Measurements from ENCODE around the gene NLRP8.
"Not testable (repeated sequence)": the region's sequence is repeated elsewhere in the genome, so short reads cannot be mapped to it uniquely, and the experiment has no call there.

Gene NLRP8

DNA sequence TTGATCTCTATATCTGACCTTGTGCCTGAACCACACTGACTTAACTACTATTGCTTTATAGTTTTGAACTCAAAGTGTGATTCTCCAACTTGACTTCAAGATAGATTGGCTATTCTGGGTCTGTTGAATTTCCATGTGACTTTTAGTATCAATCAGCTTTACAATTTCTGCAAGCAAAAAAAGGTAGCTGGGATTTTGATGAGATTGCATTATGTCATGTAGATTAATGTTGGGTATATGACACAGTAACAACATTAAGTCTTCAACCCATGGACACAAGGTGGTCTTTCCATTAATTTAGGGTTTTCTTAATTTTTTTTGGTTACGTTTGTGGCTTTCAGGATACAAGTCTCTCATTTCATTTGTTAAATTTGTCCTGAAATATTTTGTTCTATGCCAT is 67.1 kb downstream of the NLRP8 start:
- no peak for DNase-seq (ENCODE audit: low read depth)
- TF ChIP-seq, protein P1, sequence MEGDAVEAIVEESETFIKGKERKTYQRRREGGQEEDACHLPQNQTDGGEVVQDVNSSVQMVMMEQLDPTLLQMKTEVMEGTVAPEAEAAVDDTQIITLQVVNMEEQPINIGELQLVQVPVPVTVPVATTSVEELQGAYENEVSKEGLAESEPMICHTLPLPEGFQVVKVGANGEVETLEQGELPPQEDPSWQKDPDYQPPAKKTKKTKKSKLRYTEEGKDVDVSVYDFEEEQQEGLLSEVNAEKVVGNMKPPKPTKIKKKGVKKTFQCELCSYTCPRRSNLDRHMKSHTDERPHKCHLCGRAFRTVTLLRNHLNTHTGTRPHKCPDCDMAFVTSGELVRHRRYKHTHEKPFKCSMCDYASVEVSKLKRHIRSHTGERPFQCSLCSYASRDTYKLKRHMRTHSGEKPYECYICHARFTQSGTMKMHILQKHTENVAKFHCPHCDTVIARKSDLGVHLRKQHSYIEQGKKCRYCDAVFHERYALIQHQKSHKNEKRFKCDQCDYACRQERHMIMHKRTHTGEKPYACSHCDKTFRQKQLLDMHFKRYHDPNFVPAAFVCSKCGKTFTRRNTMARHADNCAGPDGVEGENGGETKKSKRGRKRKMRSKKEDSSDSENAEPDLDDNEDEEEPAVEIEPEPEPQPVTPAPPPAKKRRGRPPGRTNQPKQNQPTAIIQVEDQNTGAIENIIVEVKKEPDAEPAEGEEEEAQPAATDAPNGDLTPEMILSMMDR (IDR thresholded peaks at IDR 0.05; ENCODE audit: low read length, missing control alignments), result no peak
- H3K4me3 ChIP-seq (replicated peaks; ENCODE audit: low read depth, low read length), result no peak overlapping the region

DNA sequence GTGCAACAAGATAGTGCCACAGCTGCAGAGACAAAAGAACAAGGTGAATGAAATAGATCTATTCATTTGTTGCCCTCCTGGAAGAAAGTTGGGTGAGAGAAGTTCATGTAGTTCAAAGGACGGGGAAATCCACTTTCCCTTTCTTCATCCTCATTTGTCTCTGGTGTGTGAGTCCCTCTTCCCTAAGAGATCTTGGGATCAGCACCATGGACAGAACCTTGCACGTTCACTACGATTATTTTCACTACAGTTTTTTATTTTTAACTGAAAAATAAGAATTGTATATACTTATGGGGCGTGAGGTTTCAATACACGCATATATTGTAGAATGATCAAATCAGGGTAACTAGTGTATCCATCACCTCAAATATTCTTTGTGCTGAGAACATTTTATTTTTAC is 68.1 kb downstream of the NLRP8 start:
- TF ChIP-seq, protein P1 (IDR thresholded peaks at IDR 0.05; ENCODE audit: low read length, missing control alignments), result no peak
- peak; percentile 7 for DNase-seq (ENCODE audit: low read depth)
- H3K4me3 ChIP-seq (replicated peaks; ENCODE audit: low read depth, low read length), result no peak overlapping the region

DNA sequence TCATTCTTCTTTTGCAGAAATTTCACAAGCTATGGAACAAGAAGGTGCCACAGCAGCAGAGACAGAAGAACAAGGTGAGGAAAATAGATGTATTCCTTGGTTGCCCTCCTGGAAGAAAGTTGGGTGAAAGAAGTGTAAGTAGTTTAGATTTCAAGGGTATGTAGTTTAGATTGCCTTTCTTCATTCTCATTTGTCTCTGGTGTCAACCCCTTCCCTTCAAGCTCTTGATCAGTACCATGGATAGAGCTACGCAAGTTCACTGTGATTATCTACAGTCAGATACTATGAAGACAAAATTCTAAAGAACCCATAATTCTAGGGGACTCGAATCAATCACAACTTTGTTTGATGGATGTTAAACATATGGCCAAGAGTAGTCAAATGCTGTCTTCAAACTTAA is 71.7 kb downstream of the NLRP8 start:
- not testable (repeated sequence) for DNase-seq (ENCODE audit: low read depth); H3K4me3 ChIP-seq (replicated peaks; ENCODE audit: low read depth, low read length)

DNA sequence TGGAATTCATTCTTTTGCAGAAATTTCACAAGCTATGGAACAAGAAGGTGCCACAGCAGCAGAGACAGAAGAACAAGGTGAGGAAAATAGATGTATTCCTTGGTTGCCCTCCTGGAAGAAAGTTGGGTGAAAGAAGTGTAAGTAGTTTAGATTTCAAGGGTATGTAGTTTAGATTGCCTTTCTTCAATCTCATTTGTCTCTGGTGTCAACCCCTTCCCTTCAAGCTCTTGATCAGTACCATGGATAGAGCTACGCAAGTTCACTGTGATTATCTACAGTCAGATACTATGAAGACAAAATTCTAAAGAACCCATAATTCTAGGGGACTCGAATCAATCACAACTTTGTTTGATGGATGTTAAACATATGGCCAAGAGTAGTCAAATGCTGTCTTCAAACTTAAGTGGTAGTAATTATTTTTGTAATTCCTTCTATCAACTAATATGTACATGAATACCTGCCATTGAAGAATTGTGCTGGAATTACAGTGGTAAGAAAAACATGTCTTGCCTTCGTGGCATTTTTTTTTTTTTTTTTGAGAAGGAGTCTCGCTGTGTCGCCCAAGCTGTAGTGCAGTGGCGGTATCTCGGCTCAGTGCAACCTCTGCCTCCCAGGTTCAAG is 72.8 kb downstream of the NLRP8 start:
- DNase-seq (ENCODE audit: low read depth); H3K4me3 ChIP-seq (replicated peaks; ENCODE audit: low read depth, low read length): not testable (repeated sequence)

DNA sequence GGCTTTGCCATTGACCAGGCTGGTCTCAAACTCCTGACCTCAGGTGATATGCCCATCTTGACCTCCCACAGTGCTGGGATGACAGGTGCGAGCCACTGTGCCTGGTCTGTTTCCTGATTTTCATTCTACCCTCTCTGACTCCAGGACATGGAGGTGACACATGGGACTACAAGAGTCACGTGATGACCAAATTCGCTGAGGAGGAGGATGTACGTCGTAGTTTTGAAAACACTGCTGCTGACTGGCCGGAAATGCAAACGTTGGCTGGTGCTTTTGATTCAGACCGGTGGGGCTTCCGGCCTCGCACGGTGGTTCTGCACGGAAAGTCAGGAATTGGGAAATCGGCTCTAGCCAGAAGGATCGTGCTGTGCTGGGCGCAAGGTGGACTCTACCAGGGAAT is 79.1 kb downstream of the NLRP8 start:
- no peak overlapping the region for H3K4me3 ChIP-seq (replicated peaks; ENCODE audit: low read depth, low read length)
- TF ChIP-seq, protein P1 (IDR thresholded peaks at IDR 0.05; ENCODE audit: low read length, missing control alignments), result no peak
- no peak for DNase-seq (ENCODE audit: low read depth)

All from fibroblast of pulmonary artery (primary cell).